Thoracic aorta (tissue), 2 donors: Measurements from ENCODE around the gene TTC7B. TPM values are rescaled to one million over a fixed set of nuclear protein-coding genes. Genes with fewer than 3 reads are reported as not detected.

ENCODE experiments used
- ATAC-seq: fragments of 150-250 bp; one replicate; pipeline ENCODE4 v1.8.0; 2017; ENCODE audit warnings: low read depth; ENCODE audit not compliant: insufficient number of reproducible peaks, low FRiP score
- DNase-seq: peaks from one replicate; pipeline ENCODE4 v3.0.0-alpha.2; 2020; ENCODE audit warnings: low spot score
- H3K27ac ChIP-seq, 2 donors: fragments of 200-600 bp; sonication (generic); 1 replicate in 1 of 2; 2 replicates in 1 of 2; pipeline ENCODE4 v1.5.1; 2016; ENCODE audit warnings: mild to moderate bottlenecking in 2 of 2, moderate library complexity in 2 of 2
- H3K27me3 ChIP-seq: fragments of 200-600 bp; sonication (generic); replicated peaks from 2 replicates; pipeline ENCODE4 v1.6.0; 2016; ENCODE audit warnings: mild to moderate bottlenecking; ENCODE audit not compliant: insufficient read depth
- H3K36me3 ChIP-seq: fragments of 200-600 bp; sonication (generic); one replicate; pipeline ENCODE4 v1.5.1; 2016
- H3K4me1 ChIP-seq, 2 donors: fragments of 200-600 bp; sonication (generic); 1 replicate in 1 of 2; 2 replicates in 1 of 2; pipeline versions ENCODE4 v1.5.1 to v1.6.0; 2016; ENCODE audit warnings: low read depth in 2 of 2, mild to moderate bottlenecking in 1 of 2; ENCODE audit not compliant: control insufficient read depth in 1 of 2
- H3K4me3 ChIP-seq: fragments of 200-600 bp; sonication (generic); 2 replicates; pipeline ENCODE4 v1.5.1; 2016; ENCODE audit warnings: mild to moderate bottlenecking
- H3K9me3 ChIP-seq: fragments of 200-600 bp; sonication (generic); 2 replicates; pipeline ENCODE4 v1.5.1; 2016
- CTCF ChIP-seq: fragments of 200-600 bp; sonication (generic); IDR thresholded peaks from one replicate; pipeline ENCODE4 v1.5.1; 2019; ENCODE audit warnings: antibody characterized with exemption
- total RNA-seq, 2 donors: library from RNA; depleted of rRNA; stranded (reverse); fragments of >200 nt; gene quantifications; one replicate each; pipeline versions ENCODE4 v1.1.0 to v1.2.3, GENCODE V29; 2016

The TTC7B gene
- total RNA-seq, 2 donors from 2014 or later: 38.9 to 56.3 TPM

- Histone ChIP-seq H3K4me1 (peaks cover 15 to 52% of the 10 kb centered on the region in 2 donors), H3K9me3 (no peaks in the 10 kb centered on the region), H3K27ac (no peak overlapping the region), H3K27me3 (no peaks in the 10 kb centered on the region), H3K4me3 (no peak overlapping the region), H3K36me3 (no peaks in the 10 kb centered on the region)
- no peak for ATAC-seq
- no peak for TF ChIP-seq CTCF
- DNase-seq: no peak
Observed at GRCh38 chr14:90730206-90730766, 85.9 kb downstream of the TTC7B start.

GRCh38 chr14:90728951-90729350 lies 87.3 kb downstream of the TTC7B start:
- TF ChIP-seq CTCF: no peak
- no peaks in the 10 kb centered on the region for H3K27me3 ChIP-seq
- no peaks in the 10 kb centered on the region for H3K36me3 ChIP-seq
- ATAC-seq: no peak
- peak overlapping the region; percentile 27 to 38 for H3K27ac ChIP-seq
- H3K9me3 ChIP-seq: no peaks in the 10 kb centered on the region
- H3K4me1 ChIP-seq: peaks cover 15 to 52% of the 10 kb centered on the region in 2 donors
- H3K4me3 ChIP-seq: no peak overlapping the region
- DNase-seq: no peak

GRCh38 chr14:90727082-90727481 lies 89.1 kb downstream of the TTC7B start:
- no peak for TF ChIP-seq CTCF
- ATAC-seq (no peak), DNase-seq (no peak)
- Histone ChIP-seq H3K36me3 (no peaks in the 10 kb centered on the region), H3K4me3 (no peak overlapping the region), H3K9me3 (no peaks in the 10 kb centered on the region), H3K27me3 (no peaks in the 10 kb centered on the region), H3K27ac (no peak overlapping the region), H3K4me1 (peaks cover 9 to 35% of the 10 kb centered on the region in 2 donors)

DNA sequence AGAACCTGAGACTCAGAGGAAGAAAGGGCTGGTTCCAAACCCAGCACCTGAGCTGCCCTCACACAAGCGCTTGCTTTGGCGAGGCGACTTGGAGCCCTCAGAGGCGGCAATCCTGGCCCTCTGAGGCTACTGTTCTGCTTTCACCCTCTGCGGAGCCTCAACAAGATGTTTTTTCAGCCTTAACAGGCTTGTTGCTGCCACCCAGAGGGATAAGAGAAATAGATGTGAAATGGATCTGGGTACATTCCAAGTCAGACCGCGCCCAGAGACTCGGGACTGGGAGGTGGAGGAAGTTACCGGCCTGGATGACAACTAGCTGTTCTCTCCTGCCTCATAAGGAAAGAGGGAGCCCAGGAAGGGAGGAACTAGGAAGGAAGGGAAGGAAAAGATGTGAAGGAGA lies 89.6 kb downstream of the TTC7B start:
- Histone ChIP-seq H3K4me3 (no peak overlapping the region), H3K36me3 (no peaks in the 10 kb centered on the region), H3K4me1 (peaks cover 9 to 35% of the 10 kb centered on the region in 2 donors), H3K27ac (peak overlapping the region in 1 of 2 donors; percentile 3), H3K9me3 (no peaks in the 10 kb centered on the region), H3K27me3 (no peaks in the 10 kb centered on the region)
- TF ChIP-seq CTCF: no peak
- peak; percentile 33 for ATAC-seq
- no peak for DNase-seq

- Histone ChIP-seq H3K36me3 (no peaks in the 10 kb centered on the region), H3K27me3 (no peaks in the 10 kb centered on the region), H3K27ac (no peak overlapping the region), H3K9me3 (no peaks in the 10 kb centered on the region), H3K4me3 (no peak overlapping the region), H3K4me1 (peaks cover 9 to 35% of the 10 kb centered on the region in 2 donors)
- no peak for DNase-seq
- no peak for ATAC-seq
- no peak for TF ChIP-seq CTCF
Observed at GRCh38 chr14:90724866-90725265, 91.4 kb downstream of the TTC7B start.
